Smooth muscle cell (in vitro differentiated cells): Measurements from ENCODE around the gene MRPS30. TPM values are rescaled to one million over a fixed set of nuclear protein-coding genes. Genes with fewer than 3 reads are reported as not detected.
"Not testable (repeated sequence)": the region's sequence is repeated elsewhere in the genome, so short reads cannot be mapped to it uniquely, and the experiment has no call there.

Source experiments
- DNase-seq: peaks from one replicate; lab custom pipeline; 2025; ENCODE audit not compliant: unreplicated experiment; lab: John Stamatoyannopoulos, UW
- H2AFZ ChIP-seq: fragments of 200-600 bp; sonication (generic); 2 replicates; pipeline ENCODE4 v1.6.0; 2016; ENCODE audit warnings: antibody characterized with exemption, low read depth, mild to moderate bottlenecking
- H3F3A ChIP-seq: fragments of 200-600 bp; sonication (generic); 2 replicates; pipeline ENCODE4 v1.6.0; 2017; ENCODE audit warnings: antibody characterized with exemption, low read depth
- H3K27ac ChIP-seq: fragments of 200-600 bp; sonication (generic); 2 replicates; pipeline ENCODE4 v1.5.1; 2016; ENCODE audit warnings: low read depth, mild to moderate bottlenecking
- H3K27me3 ChIP-seq: fragments of 200-600 bp; sonication (generic); 2 replicates; pipeline ENCODE4 v1.6.1; 2016; ENCODE audit warnings: low read depth, mild to moderate bottlenecking
- H3K36me3 ChIP-seq: fragments of 200-600 bp; sonication (generic); 2 replicates; pipeline ENCODE4 v1.5.1; 2016; ENCODE audit warnings: low read depth
- H3K4me1 ChIP-seq: fragments of 200-600 bp; sonication (generic); 2 replicates; pipeline ENCODE4 v1.5.1; 2016; ENCODE audit warnings: low read depth
- H3K4me2 ChIP-seq: fragments of 200-600 bp; sonication (generic); 2 replicates; pipeline ENCODE4 v1.6.0; 2016; ENCODE audit warnings: mild to moderate bottlenecking
- H3K4me3 ChIP-seq: fragments of 200-600 bp; sonication (generic); 2 replicates; pipeline ENCODE4 v1.5.1; 2016; ENCODE audit warnings: mild to moderate bottlenecking
- H3K79me2 ChIP-seq: fragments of 200-600 bp; sonication (generic); 2 replicates; pipeline ENCODE4 v1.6.0; 2016; ENCODE audit warnings: low read depth, mild to moderate bottlenecking
- H3K9ac ChIP-seq: fragments of 200-600 bp; sonication (generic); 2 replicates; pipeline ENCODE4 v1.6.0; 2016; ENCODE audit warnings: low read depth
- H3K9me3 ChIP-seq: fragments of 200-600 bp; sonication (generic); replicated peaks from 2 replicates; pipeline ENCODE4 v1.5.1; 2016; ENCODE audit warnings: low read depth
- H4K20me1 ChIP-seq: fragments of 200-600 bp; sonication (generic); 2 replicates; pipeline ENCODE4 v1.6.0; 2016; ENCODE audit warnings: low read depth
- WGBS: methylation state at CpG from one replicate; pipeline ENCODE4 v1.1.7; 2016; ENCODE audit warnings: low lambda C conversion rate; 5-methylcytosine and 5-hydroxymethylcytosine counted together
- polyA plus RNA-seq: library from polyadenylated mRNA; unstranded; fragments of >200 nt; fragmentation: Nextera tagmentation; extraction: Ambion mirVana; gene quantifications from 2 replicates; pipeline ENCODE4 v1.2.1, GENCODE V29; 2016
- total RNA-seq: library from RNA; depleted of rRNA; stranded (reverse); fragments of >200 nt; gene quantifications from 2 replicates; pipeline ENCODE4 v1.2.3, GENCODE V29; 2014
- TF ChIP-seq, protein P1 (sequence below): fragments of 200-600 bp; sonication (generic); IDR thresholded peaks from 2 replicates; pipeline ENCODE4 v1.5.1; 2017; ENCODE audit warnings: borderline replicate concordance, mild to moderate bottlenecking, antibody characterized with exemption; ENCODE audit not compliant: insufficient read depth, poor library complexity, severe bottlenecking

MRPS30 gene
- total and polyA plus RNA-seq, 2 experiments from 2014 or later, result 25.6 to 58.5 TPM

DNA sequence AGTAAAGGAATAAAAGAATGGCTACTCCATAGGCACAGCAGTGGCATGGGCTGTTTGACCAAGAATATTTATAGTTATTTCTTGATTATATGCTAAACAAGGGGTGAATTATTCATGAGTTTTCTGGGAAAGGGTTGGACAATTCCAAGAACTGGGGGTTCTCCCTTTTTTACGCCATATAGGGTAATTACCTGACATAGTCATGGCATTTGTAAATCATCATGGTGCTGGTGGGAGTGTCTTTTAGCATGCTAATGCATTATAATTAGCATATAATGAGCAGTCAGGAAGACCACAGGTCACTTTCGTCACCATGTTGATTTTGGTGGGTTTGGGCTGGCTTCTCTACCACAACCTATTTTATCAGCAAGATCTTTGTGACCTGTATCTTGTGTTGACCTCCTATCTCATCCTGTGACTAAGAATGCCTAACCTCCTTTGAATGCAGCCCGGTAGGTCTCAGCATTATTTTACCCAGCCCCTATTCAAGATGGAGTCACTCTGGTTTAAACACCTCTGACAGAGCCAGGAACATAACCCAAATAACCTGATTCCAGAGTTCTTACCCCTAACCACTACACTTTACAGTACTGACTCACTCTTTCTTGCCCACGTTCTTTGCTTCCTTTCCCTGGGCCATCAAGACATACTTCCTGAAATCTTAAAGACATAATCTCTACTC is 25.0 kb upstream of the MRPS30 start:
- H4K20me1 ChIP-seq, result no peaks in the 10 kb centered on the region
- no peaks in the 10 kb centered on the region for H3F3A ChIP-seq
- no peak for DNase-seq
- H3K36me3 ChIP-seq, result no peaks in the 10 kb centered on the region
- H3K27me3 ChIP-seq, result no peaks in the 10 kb centered on the region
- H3K9me3 ChIP-seq, result peaks cover 8% of the 10 kb centered on the region
- H3K27ac ChIP-seq, result no peak overlapping the region
- H2AFZ ChIP-seq, result no peak overlapping the region
- TF ChIP-seq, protein P1, sequence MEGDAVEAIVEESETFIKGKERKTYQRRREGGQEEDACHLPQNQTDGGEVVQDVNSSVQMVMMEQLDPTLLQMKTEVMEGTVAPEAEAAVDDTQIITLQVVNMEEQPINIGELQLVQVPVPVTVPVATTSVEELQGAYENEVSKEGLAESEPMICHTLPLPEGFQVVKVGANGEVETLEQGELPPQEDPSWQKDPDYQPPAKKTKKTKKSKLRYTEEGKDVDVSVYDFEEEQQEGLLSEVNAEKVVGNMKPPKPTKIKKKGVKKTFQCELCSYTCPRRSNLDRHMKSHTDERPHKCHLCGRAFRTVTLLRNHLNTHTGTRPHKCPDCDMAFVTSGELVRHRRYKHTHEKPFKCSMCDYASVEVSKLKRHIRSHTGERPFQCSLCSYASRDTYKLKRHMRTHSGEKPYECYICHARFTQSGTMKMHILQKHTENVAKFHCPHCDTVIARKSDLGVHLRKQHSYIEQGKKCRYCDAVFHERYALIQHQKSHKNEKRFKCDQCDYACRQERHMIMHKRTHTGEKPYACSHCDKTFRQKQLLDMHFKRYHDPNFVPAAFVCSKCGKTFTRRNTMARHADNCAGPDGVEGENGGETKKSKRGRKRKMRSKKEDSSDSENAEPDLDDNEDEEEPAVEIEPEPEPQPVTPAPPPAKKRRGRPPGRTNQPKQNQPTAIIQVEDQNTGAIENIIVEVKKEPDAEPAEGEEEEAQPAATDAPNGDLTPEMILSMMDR, result no peak
- no peak overlapping the region for H3K4me3 ChIP-seq
- 93% methylated on average over 4 of the region's 4 CpGs for WGBS
- H3K4me2 ChIP-seq, result no peak overlapping the region
- no peak overlapping the region for H3K9ac ChIP-seq
- H3K79me2 ChIP-seq, result no peaks in the 10 kb centered on the region
- no peaks in the 10 kb centered on the region for H3K4me1 ChIP-seq

DNA sequence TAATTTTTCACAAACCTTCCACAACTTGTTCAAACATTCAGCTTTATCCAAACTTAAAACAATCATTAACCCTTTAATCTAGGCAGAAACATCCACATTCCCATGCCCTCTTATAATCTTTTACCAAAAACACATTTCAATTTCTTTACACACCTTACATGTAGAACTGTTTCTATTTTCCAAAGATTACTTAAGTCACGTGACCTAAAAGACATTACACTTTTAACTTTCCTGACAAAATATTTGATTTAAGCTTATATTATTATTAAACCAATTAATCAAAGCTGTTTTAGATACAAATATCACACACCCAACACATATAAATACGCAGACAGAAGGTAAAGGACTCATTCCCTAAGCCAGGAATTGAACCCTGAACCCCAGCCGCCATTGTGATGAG is 21.0 kb upstream of the MRPS30 start:
- Histone ChIP-seq H3F3A (no peaks in the 10 kb centered on the region), H3K4me1 (no peaks in the 10 kb centered on the region), H3K4me3 (no peak overlapping the region), H4K20me1 (no peaks in the 10 kb centered on the region), H3K79me2 (no peaks in the 10 kb centered on the region), H3K27me3 (no peaks in the 10 kb centered on the region), H3K9me3 (peaks cover 13% of the 10 kb centered on the region), H3K4me2 (no peak overlapping the region), H3K27ac (no peak overlapping the region), H2AFZ (no peak overlapping the region), H3K36me3 (no peaks in the 10 kb centered on the region), H3K9ac (no peak overlapping the region)
- WGBS, result 91% methylated on average over 3 of the region's 3 CpGs
- TF ChIP-seq, protein P1, result no peak
- DNase-seq, result no peak

DNA sequence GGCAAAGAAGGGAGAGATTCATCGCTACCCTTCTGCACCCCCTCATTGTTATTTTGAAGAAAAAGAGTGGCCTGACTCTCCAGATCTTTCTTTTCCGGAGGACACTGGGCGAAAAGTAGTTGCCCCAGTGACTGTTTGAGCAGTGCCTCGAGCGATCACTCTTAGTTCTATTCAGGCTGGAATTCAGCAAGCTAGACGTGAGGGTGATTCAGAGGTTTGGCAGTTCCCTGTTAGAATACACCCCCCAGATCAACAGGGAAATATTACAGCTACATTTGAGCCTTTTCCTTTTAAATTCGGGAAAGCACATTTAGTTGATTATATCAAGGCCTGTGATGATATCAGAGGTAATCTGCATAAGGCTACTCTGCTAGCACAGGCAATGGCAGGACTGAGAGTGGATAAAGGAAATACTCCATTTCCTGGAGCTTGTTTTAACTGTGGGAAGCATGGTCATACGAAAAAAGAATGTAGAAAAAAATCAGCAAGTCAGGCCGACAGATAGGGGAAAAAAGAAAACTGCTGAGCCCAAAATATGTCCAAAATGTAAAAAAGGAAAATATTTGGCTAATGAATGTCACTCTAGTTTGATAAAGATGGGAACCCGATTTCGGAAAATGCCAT is 19.3 kb upstream of the MRPS30 start:
- not testable (repeated sequence) for H3K4me1 ChIP-seq, DNase-seq, H4K20me1 ChIP-seq, H3K4me3 ChIP-seq, H3K27ac ChIP-seq, H3K9ac ChIP-seq, H3K36me3 ChIP-seq, H3K4me2 ChIP-seq, H3K27me3 ChIP-seq, H3F3A ChIP-seq, H3K79me2 ChIP-seq, H2AFZ ChIP-seq
- 79% methylated on average over 11 of the region's 11 CpGs for WGBS
- H3K9me3 ChIP-seq, result peaks cover 14% of the 10 kb centered on the region

DNA sequence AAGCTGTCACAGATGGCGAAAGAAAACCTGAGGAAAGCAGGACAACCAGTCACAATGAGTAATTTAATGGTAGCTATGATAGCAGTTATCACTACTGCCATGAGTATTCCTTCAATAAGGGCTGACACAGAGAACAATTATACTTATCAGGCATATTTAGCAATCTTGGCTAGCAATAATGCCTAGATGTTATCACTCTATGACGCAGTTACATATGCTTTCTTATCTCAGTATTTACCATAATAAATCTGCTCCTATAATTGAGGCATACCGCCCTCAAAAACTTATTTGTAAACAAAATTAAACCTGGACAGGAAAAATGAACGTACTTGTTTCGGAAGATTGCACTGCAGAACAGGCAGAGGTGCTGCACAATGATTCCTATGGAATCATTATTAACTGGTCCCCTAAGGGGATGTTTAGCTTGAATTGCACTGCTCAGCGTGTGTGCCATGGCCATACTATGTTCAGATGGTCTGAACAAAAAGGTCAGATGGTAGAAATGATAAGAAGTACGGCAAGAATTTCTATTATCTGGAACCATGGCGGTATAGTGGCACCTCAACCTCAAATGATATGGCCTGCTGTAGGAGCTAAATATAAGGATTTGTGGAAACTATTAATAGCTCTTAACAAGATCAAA is 16.6 kb upstream of the MRPS30 start:
- H2AFZ ChIP-seq, H3K4me3 ChIP-seq, H3K27ac ChIP-seq, H3K79me2 ChIP-seq, H3K4me2 ChIP-seq, H3K9ac ChIP-seq, H3K36me3 ChIP-seq, H3K4me1 ChIP-seq, DNase-seq, H3F3A ChIP-seq, H4K20me1 ChIP-seq, H3K27me3 ChIP-seq, H3K9me3 ChIP-seq: not testable (repeated sequence)
- WGBS, result 90% methylated on average over 8 of the region's 8 CpGs
